Measurements from ENCODE around the gene DKK3. TPM values are rescaled to one million over a fixed set of nuclear protein-coding genes. Genes with fewer than 3 reads are reported as not detected.
A peak's percentile ranks its signal among the peaks of the same experiment; 100 is the strongest.

Gene DKK3
- total RNA-seq (2014; rRNA removed; shearing (Covaris generic); ENCODE audit: low replicate concordance), result 228 and 269 TPM in 2 replicates

DNA sequence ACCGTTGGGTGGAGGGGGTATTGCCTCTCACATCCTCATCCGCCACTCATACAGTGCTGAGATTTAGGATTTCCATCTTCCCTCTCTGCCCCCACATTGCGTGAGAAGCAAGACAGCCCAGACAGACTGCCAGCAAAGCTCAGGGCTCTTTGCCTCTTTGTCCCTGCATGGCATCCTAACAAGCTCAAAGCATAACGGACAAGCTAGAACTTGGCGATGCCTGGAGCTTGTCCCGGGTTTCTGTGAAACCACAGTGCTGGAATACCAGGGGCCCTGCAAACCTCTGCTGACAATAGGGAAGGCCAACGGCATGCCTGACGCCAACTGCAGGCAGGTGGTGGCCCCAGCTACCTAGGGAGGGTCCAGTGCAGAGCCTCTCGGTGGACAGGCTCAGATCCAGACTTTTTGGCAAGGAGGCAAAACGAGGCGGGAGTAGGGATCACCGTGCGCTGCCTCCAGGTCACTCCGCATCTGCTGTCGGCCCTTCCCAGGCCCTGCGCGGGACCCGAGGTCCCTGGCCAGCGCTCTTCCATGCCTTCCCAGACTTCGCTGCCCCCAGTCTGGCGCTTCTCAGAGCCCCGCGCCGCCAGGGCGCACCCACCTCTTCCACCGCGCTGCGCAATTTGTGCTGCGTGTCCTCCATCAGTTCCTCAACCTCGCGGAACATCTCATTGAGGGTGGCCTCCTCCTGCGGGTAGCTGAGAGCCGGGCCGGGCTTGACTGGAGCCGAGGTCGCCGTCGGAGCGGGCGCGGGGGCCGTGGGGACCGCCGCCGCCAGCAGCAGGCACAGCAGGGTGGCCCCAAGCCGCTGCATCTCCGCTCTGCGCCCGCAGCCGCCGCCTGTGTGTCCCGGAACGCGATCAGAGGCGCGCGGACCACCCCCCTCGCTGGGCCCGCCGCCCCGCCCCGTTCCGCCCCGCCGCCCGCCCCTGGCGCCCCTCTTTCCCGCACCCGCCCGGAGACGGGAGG lies at the start of gene DKK3:
Gene DKK3, minus strand, starts transcription at position 858 of the 969 bp plus-strand sequence. Its CDS starts 44 bp downstream, at position 814.
- Histone ChIP-seq H3K4me3 (peak within 1 kb of the TSS; percentile 68), H3K9me3 (no peaks in the 10 kb centered on the region), H3K36me3 (peaks cover 32% of the 10 kb centered on the region), H3K27me3 (no peaks in the 10 kb centered on the region)
- DNase-seq, result peak; percentile 56

DNA sequence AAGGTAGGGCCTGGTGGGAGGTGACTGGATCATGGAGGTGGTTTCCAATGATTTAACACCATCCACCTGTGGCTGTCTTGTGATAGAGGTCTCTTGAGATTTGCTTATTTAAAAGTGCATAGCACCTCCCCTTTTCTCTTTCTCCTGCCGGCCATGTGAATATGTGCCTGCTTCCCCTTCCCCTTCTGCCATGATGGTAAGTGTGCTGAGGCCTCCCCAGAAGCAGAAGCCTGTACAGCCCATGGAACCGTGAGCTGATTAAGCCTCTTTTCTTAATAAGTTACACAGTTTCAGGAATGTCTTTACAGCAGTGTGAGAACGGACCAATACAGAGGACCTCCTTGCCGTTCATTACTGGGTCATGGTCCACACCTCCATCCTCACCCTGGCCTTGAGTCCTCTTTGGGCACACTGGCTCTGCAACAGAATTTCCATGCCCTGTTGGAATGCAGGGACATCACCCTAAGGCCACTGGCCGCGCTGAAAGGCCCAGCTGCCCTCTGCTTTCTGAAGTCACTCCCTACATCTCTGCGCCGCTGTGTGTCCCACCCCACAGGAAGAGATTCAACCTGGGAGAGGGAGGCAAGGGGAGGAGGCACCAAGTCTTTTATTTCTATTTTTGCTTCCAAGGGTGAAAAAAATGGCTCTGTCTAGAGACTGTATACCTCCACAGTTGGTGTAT lies 49.0 kb upstream of the DKK3 start:
- H3K9me3 ChIP-seq, result no peaks in the 10 kb centered on the region
- no peaks in the 10 kb centered on the region for H3K36me3 ChIP-seq
- no peak overlapping the region for H3K4me3 ChIP-seq
- H3K27me3 ChIP-seq, result no peaks in the 10 kb centered on the region
- no peak for DNase-seq

DNA sequence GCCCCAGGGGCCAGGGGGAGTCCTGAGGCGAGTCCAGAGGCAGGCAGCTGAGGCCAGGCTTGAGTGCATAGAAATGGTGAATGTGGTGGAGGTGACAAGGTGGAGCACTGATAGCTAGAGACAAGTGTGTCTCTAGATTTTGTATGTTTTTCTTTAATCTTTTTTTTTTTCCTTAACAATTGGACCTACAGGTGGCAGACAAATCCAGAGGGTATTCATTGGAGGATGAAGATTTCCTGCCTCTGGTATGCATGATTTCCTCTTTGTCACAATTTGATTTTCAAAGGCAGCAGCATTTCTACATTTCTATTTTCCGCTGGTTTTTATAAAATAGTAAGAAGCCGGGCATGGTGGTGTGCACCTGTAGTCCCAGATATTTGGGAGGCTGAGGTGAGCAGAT lies 47.7 kb upstream of the DKK3 start:
- DNase-seq, result no peak
- H3K9me3 ChIP-seq, result no peaks in the 10 kb centered on the region
- no peaks in the 10 kb centered on the region for H3K36me3 ChIP-seq
- H3K27me3 ChIP-seq, result no peaks in the 10 kb centered on the region
- H3K4me3 ChIP-seq, result no peak overlapping the region

DNA sequence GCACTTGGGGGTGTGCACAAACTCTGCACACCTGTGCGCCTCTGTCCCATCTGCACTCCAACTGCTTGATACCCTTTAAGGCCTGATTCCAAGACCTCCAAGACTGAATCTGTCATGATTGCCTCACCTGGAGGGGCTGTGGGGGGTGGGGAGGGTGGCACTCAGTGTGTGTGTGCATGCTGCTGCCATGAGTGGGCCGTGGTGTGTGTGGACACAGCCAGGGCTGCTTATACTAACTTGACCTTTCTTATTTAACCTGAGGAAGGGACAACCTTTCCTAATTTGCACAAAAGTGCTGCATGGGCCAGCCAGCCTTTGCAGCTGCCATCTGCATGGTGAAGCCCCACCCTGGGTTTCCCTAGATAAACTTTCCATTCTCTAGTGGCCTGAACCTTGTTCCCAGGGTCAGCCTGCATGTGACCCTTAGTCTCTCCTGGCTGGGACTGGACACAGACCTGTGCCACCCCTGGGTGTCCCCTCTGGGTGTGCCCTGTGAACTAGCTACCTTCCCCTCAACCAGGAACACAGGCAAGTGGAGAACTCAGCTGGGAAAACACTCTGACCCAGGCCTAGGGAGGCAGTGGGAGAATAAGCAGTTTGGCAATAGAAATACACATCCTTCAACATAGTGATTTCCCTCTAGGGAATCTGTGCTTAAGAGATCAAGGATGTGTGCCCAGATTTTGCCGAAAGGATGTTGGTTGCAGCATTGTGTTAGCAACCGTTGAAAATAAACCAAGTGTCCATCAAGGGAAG lies 45.4 kb upstream of the DKK3 start:
- Histone ChIP-seq H3K27me3 (no peaks in the 10 kb centered on the region), H3K9me3 (no peaks in the 10 kb centered on the region)
- DNase-seq, result no peak

DNA sequence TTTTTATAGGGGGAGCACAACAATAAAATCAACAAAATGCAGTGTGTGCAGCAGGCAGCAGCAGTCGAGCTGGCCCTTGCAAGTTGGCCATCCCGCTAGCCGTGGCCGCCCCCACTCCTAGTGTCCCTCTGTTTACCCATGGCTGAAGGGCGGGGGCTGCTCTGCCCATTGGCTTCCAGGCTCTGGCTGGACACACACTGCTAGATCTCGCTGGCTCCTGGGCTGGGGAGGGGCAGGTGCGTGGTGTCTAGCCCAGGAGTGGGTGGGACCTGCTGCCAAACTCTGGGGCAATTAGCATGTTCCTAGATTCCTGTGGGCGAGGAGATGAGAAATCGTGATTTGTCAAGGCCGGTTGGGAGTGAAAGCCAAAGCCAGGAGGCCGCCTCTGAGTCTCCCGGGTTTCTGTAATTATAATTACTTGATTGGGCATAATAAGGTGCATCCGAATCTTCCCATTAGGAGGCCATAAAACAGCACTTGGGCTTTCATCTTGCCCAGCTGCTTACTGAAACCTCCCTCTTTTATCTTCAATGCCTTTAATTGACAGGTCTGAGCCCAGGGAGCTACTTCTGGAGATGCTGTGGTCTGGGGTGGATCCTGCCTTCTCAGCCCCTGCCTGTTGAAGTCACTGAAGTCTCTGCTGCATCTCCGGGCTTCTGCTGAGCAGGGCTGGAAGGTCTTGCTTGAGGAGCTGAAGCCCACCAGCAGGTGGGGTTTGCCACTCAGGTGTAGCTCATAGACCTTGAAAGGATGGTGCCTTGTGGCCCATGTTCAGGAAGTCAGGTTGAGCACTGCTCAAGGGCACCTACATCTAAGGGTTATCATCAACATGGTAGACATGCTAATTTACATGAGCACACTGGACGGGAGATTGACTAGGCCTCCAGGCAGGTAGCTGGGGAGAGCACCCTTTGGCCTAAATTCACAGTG lies 44.5 kb upstream of the DKK3 start:
- Histone ChIP-seq H3K36me3 (no peaks in the 10 kb centered on the region), H3K4me3 (no peak overlapping the region), H3K27me3 (no peaks in the 10 kb centered on the region), H3K9me3 (no peaks in the 10 kb centered on the region)
- DNase-seq, result no peak

More for the DNA sequence above, 45.4 kb upstream of the DKK3 start:
- Histone ChIP-seq H3K36me3 (no peaks in the 10 kb centered on the region), H3K4me3 (no peak overlapping the region)

DNA sequence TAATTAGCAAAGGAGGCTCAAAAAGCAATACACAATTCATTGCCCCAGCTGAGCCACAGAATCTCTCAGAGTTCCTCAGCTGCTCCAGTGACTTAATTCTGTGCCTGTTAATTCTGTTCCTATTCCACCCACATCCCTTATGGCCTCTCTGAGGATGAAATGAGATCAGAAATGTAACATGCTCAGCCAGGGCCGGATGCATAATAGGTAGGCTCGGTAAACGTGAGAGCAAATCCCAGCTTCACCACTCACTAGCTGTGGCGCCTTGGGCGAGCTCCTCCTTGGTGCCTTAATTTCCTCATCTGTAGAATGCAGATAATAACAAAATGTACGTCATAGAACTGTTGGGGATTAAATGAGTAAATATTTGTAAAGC lies 42.8 kb upstream of the DKK3 start:
- Histone ChIP-seq H3K27me3 (no peaks in the 10 kb centered on the region), H3K36me3 (no peaks in the 10 kb centered on the region)

DNA sequence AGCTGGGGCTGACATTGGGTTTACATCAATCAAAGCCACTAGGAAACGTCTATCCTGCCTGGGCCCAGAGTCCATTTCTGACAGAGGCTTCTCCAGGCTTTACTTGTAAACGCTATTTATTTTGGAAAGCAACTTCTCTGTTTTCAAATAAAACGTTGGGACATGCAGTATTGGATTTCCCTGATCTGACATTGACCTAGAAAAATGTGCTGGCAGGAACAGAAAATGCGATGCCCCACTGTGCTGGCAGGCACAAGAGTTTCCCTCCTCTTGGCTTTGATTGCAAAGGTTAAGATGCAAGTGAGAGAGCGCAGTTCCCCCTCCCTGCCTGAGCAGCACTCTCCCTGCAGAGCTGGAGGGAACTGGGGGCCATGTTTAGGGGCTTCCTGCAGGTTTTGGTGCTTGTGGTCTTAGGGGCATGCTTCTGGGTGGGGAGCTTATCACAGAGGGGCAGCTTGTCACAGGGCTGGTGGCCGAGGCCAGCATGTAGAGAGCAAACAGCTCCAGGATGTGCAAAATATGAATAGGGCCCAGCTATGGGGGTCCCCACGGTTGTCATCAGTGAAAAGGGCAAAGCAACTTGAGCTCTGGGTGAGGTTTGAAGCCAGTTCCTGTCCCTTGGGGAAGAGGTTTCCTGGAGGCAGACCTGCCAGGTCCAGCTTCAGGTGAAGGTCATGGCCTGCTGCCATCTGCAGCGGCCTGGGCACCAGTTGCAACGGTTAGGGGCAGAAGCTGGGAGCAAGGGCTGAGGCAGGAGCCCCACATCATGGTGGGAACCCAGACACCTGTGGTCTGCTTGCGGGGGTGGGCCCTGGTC lies 42.3 kb upstream of the DKK3 start:
- Histone ChIP-seq H3K9me3 (no peaks in the 10 kb centered on the region), H3K4me3 (no peak overlapping the region), H3K27me3 (no peaks in the 10 kb centered on the region), H3K36me3 (no peaks in the 10 kb centered on the region)
- DNase-seq, result peak; percentile 87

More for the DNA sequence above, 42.8 kb upstream of the DKK3 start:
- H3K4me3 ChIP-seq, result no peak overlapping the region
- H3K9me3 ChIP-seq, result no peaks in the 10 kb centered on the region
- no peak for DNase-seq

DNA sequence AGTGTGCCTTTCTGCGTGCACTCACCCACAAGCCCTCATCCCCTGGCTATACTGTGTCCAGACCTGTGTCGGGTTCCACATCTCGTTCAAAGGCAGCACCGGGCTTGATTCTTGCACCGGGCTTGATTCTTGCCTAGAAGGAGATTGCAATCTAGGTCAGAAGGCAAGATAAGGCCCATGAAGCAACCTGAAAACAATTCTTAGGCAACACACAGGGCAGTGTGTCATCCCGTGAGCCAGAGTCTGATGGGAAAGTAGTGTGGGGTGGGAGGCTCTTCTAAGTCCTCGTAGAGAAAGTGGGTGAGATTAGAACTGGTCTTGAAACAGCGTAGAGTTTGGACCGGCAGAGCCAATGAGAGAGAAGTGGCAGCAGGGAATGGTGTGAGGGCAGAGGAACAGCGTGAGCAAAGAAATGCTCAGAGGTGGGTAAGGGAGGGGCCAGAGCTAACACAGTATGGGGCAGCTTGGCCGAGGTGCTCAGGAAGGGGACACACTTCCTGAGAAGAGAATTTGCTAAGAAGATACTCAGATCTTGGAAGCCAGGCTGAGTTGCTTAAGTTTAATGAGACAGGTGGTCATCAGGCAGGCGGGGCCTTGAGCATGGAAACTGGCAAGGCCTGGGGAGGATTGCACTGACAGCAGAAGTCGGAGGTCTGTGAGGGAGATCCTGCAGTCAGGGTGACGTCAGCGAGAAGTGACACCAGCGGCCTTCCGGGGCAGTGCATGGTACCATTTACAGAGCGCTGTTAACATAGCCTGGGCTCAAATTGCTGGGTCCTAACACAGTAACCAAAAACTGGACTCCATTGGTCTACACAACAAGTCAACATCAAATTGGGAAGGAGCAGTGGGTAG lies 40.7 kb upstream of the DKK3 start:
- H3K36me3 ChIP-seq, result no peaks in the 10 kb centered on the region
- H3K27me3 ChIP-seq, result no peaks in the 10 kb centered on the region
- DNase-seq, result peak; percentile 28

DNA sequence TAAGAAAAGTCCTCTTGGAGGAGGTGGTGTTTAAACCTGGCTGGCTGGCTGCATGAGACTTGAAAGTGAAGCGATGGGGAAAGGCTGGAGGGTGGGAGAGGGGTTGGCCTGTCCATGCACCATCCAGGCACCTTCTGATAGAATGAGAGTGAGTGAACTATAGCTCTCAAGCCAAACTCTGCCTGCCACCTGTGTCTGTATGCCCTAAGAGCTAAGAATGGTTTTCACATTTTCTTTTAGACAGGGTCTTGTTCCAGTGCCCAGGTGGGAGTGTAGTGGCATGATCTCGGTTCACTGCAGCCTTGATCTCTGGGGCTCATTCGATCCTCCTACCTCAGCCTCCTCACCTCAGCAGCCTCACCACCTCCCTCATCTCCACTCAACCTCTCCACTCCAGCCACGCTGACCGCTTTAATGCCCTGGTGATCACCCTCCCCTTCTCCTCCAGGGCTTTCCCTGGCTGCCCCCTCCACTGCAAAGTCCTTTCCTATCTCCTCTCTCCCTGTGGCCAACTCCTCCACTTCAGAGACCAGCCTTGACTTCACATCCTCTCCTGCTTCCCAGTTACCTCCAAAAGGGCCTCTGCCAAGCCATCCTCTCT lies 38.3 kb upstream of the DKK3 start:
- no peak for DNase-seq

More for the DNA sequence above, 40.7 kb upstream of the DKK3 start:
- H3K9me3 ChIP-seq, result no peaks in the 10 kb centered on the region
- no peak overlapping the region for H3K4me3 ChIP-seq

DNA sequence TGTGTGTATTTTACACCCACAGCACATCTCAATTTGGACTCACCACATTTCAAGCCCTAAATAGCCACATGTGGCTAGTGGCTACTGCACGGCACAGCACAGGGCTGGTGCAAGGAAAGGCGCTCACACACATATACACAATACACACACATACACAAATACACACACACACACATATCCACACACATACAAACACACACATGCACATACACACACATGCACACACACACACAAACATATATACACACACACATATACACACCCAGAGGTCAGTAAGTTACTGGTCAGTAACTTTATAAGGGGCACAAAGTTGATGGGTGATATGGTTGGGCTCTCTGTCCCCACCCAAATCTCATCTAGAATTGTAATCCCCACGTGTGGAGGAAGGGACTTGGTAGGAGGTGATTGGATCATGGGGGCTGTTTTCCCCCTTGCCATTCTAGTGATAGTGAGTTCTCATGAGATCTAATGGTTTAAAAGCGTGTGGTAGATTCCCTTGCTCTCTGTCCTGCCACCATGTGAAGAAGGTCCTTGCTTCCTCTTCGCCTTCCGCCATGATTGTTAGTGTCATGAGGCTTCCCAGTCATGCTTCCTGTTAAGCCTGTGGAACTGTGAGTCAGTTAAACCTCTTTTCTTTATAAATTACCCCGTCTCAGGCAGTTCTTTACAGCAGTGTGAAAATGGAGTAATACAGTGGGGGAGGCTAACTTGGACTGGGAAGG lies 37.6 kb upstream of the DKK3 start:
- no peak for DNase-seq
- Histone ChIP-seq H3K9me3 (peaks cover 8% of the 10 kb centered on the region), H3K4me3 (no peak overlapping the region), H3K36me3 (peaks cover 5% of the 10 kb centered on the region), H3K27me3 (no peaks in the 10 kb centered on the region)

More for the DNA sequence above, 38.3 kb upstream of the DKK3 start:
- Histone ChIP-seq H3K4me3 (no peak overlapping the region), H3K36me3 (peaks cover 3% of the 10 kb centered on the region), H3K27me3 (no peaks in the 10 kb centered on the region), H3K9me3 (peaks cover 3% of the 10 kb centered on the region)

DNA sequence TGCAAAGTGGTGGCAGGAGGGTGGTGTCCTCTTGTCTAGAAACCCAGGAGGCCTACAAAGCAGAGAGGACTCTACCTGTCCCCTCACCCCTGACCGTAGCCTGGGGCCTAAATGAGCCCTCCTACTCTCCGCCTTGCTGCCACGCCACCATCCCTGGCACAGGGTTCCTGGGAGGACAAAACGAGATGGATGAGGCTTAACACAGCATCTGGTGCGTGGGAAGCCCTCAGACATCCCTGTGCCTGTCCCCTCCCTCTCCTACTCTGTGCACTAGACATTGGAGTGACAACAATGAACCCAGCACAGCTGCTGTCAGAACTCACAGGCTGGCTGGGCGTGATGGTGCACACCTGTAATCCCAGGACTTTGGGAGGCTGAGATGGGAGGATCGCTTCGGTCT lies 36.4 kb upstream of the DKK3 start:
- DNase-seq, result no peak
- no peak overlapping the region for H3K4me3 ChIP-seq
- H3K27me3 ChIP-seq, result no peaks in the 10 kb centered on the region
- H3K36me3 ChIP-seq, result peaks cover 5% of the 10 kb centered on the region
- peaks cover 8% of the 10 kb centered on the region for H3K9me3 ChIP-seq

DNA sequence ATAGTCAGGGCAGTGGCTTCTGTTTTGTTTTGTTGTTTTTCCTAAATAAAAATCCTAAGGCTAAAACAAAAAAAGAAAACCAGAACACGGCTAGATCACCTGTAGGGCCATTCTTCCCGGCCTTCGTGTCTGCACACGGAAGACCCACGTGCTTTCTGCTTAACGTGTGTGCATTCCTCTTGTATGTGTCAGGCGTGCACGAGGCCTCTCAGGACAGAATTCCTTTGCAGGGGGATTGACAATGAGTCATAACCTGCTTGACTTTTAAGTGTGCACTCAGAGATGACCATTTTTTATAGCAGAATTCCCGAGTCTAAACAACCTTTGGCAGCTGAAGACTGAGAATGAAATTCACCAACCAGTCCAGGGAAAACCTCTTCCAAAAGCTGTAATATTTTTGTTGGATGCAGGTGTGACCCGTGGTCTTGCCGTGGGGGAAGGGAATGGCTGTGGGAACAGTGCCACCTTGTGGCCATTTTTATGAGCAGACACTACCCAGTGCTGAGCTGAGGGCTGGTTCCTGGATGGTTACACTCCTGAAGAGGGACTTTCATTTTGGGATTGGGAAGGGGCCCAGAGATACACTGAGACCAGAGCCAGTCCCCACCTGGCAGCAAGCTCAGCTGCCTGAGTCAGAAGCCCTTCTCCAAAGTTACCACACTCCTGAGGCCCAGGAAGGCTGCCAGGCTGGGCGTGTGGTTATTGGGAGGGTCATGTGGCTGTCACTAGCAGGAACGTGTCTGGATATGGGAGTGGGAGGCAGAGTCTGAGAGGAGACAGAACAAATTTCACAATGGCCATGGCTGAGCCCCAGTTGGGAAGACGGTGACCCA lies 35.7 kb upstream of the DKK3 start:
- no peak overlapping the region for H3K4me3 ChIP-seq
- H3K27me3 ChIP-seq, result no peaks in the 10 kb centered on the region
- H3K36me3 ChIP-seq, result peaks cover 5% of the 10 kb centered on the region
- peak; percentile 89 for DNase-seq
- peaks cover 8% of the 10 kb centered on the region for H3K9me3 ChIP-seq

DNA sequence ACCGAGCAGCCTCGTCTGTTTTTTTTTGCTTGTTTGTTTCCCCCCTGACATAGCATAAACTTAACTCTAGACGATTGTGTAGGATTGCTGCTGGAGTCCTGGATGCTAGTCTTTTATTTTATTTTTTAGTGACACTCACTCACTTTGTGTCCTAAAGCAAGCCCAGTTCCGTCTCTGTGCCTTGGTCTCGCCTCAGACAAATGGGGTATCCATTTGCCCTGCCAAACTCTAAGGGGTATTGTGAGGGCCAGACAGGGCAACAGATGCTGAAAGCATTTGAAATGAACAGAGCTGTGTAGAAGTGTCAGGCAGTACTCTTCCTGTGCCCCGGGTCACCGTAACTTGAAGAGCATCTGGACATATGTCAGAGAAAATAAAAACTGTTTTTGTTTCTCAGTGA lies 34.8 kb upstream of the DKK3 start:
- Histone ChIP-seq H3K27me3 (no peaks in the 10 kb centered on the region), H3K9me3 (peaks cover 8% of the 10 kb centered on the region), H3K4me3 (no peak overlapping the region), H3K36me3 (peaks cover 5% of the 10 kb centered on the region)
- DNase-seq, result no peak

Data from MG63 (cell line).